GM12878 (cell line): Measurements from ENCODE around the gene CDK11B. TPM values are rescaled to one million over a fixed set of nuclear protein-coding genes. Genes with fewer than 3 reads are reported as not detected.

Experiments
- ATAC-seq: fragments of 200-7000 bp; cut with Tn5 transposase; 3 replicates; pipeline ENCODE4 v1.9.1; 2020; ENCODE audit warnings: mild to moderate bottlenecking, moderate library complexity
- BruUV-seq: library from RNA; stranded (reverse); fragments of 400-500 nt; replicated peaks from 2 replicates; lab custom pipeline; 2021; lab: Mats Ljungman, UMichigan
- CTCF ChIA-PET: fragments of 300-600 bp; sonication (Branson Sonifier 250); formaldehyde crosslinking; extraction: SDS; loops from one replicate; lab custom pipeline; 2021; ENCODE audit warnings: inconsistent platforms; lab: Yijun Ruan, JAX
- POLR2A ChIA-PET: fragments of 350-600 bp; formaldehyde crosslinking; extraction: SDS; loops from one replicate; lab custom pipeline; 2021; ENCODE audit warnings: inconsistent platforms; lab: Charles Lee
- RAD21 ChIA-PET: fragments of 300-600 bp; sonication (Branson Sonifier 250); formaldehyde crosslinking; loops from one replicate; lab custom pipeline; 2023; ENCODE audit warnings: antibody characterized with exemption; ENCODE audit not compliant: unreplicated experiment; lab: Charles Lee
- SMC1A ChIA-PET: fragments of 300-600 bp; sonication (Branson Sonifier 250); formaldehyde crosslinking; loops from one replicate; lab custom pipeline; 2023; ENCODE audit not compliant: unreplicated experiment, uncharacterized antibody; lab: Charles Lee
- DNase-seq: peaks from one replicate; pipeline ENCODE4 v3.0.0-alpha.2; 2011; ENCODE audit warnings: low read depth, low spot score
- FAIRE-seq: peaks from 3 replicates; lab custom pipeline; 2011; peaks lifted over from hg19 to GRCh38; lab: Jason Lieb, UNC
- H2AFZ ChIP-seq: 2 replicates; pipeline ENCODE4 v1.6.0; 2011; ENCODE audit warnings: low read depth, low read length, control low read depth; ENCODE audit not compliant: control insufficient read depth
- H3K27ac ChIP-seq: 2 replicates; pipeline ENCODE4 v1.5.1; 2011; ENCODE audit warnings: control low read depth; ENCODE audit not compliant: control insufficient read depth, insufficient read depth
- H3K27me3 ChIP-seq, 2 experiments: replicated peaks in 1 of 2; 2 replicates each; pipeline versions ENCODE4 v1.6.0 to v1.6.1; 2011; ENCODE audit warnings: low read length in 1 of 2; ENCODE audit not compliant: control insufficient read depth in 2 of 2, insufficient read depth in 2 of 2
- H3K36me3 ChIP-seq, 2 experiments: 2 replicates each; pipeline ENCODE4 v1.5.1; 2011; ENCODE audit warnings: low read length in 1 of 2; ENCODE audit not compliant: control insufficient read depth in 2 of 2, insufficient read depth in 2 of 2
- H3K4me1 ChIP-seq: 2 replicates; pipeline ENCODE4 v1.6.1; 2011; ENCODE audit warnings: mild to moderate bottlenecking, low read length, moderate library complexity, mixed read lengths; ENCODE audit not compliant: control insufficient read depth, insufficient read depth
- H3K4me2 ChIP-seq: 2 replicates; pipeline ENCODE4 v1.6.0; 2011; ENCODE audit warnings: control low read depth; ENCODE audit not compliant: control insufficient read depth, insufficient read depth
- H3K4me3 ChIP-seq: fragments of 200-600 bp; sonication (generic); 2 replicates; pipeline ENCODE4 v1.5.1; 2016
- H3K79me2 ChIP-seq: 2 replicates; pipeline ENCODE4 v1.6.0; 2011; ENCODE audit warnings: low read length; ENCODE audit not compliant: control insufficient read depth, insufficient read depth
- H3K9ac ChIP-seq: 2 replicates; pipeline ENCODE4 v1.8.0; 2011; ENCODE audit warnings: low read length, control low read depth, mixed read lengths; ENCODE audit not compliant: control insufficient read depth, insufficient read depth
- H3K9me3 ChIP-seq: replicated peaks from 3 replicates; pipeline ENCODE4 v1.5.1; 2011; ENCODE audit warnings: mild to moderate bottlenecking, low read length; ENCODE audit not compliant: control insufficient read depth, insufficient read depth
- H4K20me1 ChIP-seq: 2 replicates; pipeline ENCODE4 v1.6.0; 2011; ENCODE audit not compliant: control insufficient read depth, insufficient read depth
- CREB1 ChIP-seq: IDR thresholded peaks from 2 replicates; pipeline ENCODE4 v1.6.1; 2012; ENCODE audit warnings: low read depth, mild to moderate bottlenecking, inconsistent platforms
- ELK1 ChIP-seq: IDR thresholded peaks from 2 replicates; pipeline ENCODE4 v1.6.1; 2012; ENCODE audit warnings: low read depth, low read length, improper control_type of control experiment
- EP300 ChIP-seq, 2 experiments: fragments of 150-350 bp in 1 of 2; IDR thresholded peaks; 2 replicates each; pipeline ENCODE4 v1.6.1; 2011 to 2012; ENCODE audit warnings: low read depth in 2 of 2, low read length in 2 of 2, borderline replicate concordance in 1 of 2, improper control_type of control experiment in 1 of 2, inconsistent platforms in 1 of 2; ENCODE audit not compliant: control insufficient read depth in 1 of 2
- FOXK2 ChIP-seq: fragments of 450-650 bp; IDR thresholded peaks from 2 replicates; pipeline ENCODE4 v1.6.1; 2017; ENCODE audit warnings: mild to moderate bottlenecking, moderate library complexity
- GATAD2B ChIP-seq: fragments of 450-650 bp; conservative IDR thresholded peaks from 2 replicates; pipeline ENCODE4 v1.6.1; 2017; ENCODE audit warnings: low read depth, mild to moderate bottlenecking, moderate library complexity
- HSF1 ChIP-seq: fragments of 150-350 bp; IDR thresholded peaks from 2 replicates; pipeline ENCODE4 v1.6.1; 2014; ENCODE audit warnings: mild to moderate bottlenecking, low read depth, low read length
- MYB ChIP-seq: fragments of 150-350 bp; IDR thresholded peaks from 2 replicates; pipeline ENCODE4 v1.6.1; 2014; ENCODE audit warnings: mild to moderate bottlenecking, low read depth, low read length, borderline replicate concordance
- POLR2A ChIP-seq: IDR thresholded peaks from 2 replicates; pipeline ENCODE4 v1.6.1; 2011; ENCODE audit warnings: low read depth, mild to moderate bottlenecking, low read length
- POU2F2 ChIP-seq: IDR thresholded peaks from 3 replicates; pipeline ENCODE4 v1.6.1; 2011; ENCODE audit warnings: low read depth, mild to moderate bottlenecking, low read length, borderline replicate concordance
- SUPT20H ChIP-seq: IDR thresholded peaks from 2 replicates; pipeline ENCODE4 v1.6.1; 2011; ENCODE audit warnings: low read depth, mild to moderate bottlenecking, low read length, moderate library complexity, borderline replicate concordance; ENCODE audit not compliant: control insufficient read depth
- TAF1 ChIP-seq: IDR thresholded peaks from 2 replicates; pipeline ENCODE4 v1.6.1; 2011; ENCODE audit warnings: mild to moderate bottlenecking, low read depth, low read length, borderline replicate concordance
- USF1 ChIP-seq: IDR thresholded peaks from 2 replicates; pipeline ENCODE4 v1.6.1; 2011; ENCODE audit warnings: borderline replicate concordance, low read depth, mild to moderate bottlenecking, moderate library complexity, mixed read lengths, low read length; ENCODE audit not compliant: insufficient read depth; ENCODE audit errors: extremely low read length
- YBX1 ChIP-seq: fragments of 450-650 bp; IDR thresholded peaks from 2 replicates; pipeline ENCODE4 v1.6.1; 2016; ENCODE audit warnings: antibody characterized with exemption
- YY1 ChIP-seq: IDR thresholded peaks from 2 replicates; pipeline ENCODE4 v1.6.1; 2011; ENCODE audit warnings: low read depth, mild to moderate bottlenecking, low read length
- ZNF274 ChIP-seq: IDR thresholded peaks from one replicate; pipeline ENCODE4 v1.8.0; 2011; ENCODE audit not compliant: insufficient read length, insufficient read depth
- WGBS: methylation state at CpG from one replicate; pipeline ENCODE4 v1.1.6; 2016; ENCODE audit warnings: low lambda C conversion rate; ENCODE audit not compliant: insufficient replicate concordance, insufficient coverage; ENCODE audit errors: missing lambda C conversion rate; 5-methylcytosine and 5-hydroxymethylcytosine counted together
- in situ Hi-C: fragments of 300-500 bp; cut with MboI; formaldehyde crosslinking; loops from 9 replicates; pipeline ENCODE4 v1.14.3; 2018; ENCODE audit warnings: mixed read lengths
- intact Hi-C: fragments of 100-400 bp; cut with micrococcal nuclease; formaldehyde crosslinking; loops from one replicate; pipeline ENCODE4 v1.14.2; 2022; ENCODE audit not compliant: unreplicated experiment
- polyA plus RNA-seq, 11 experiments: library from polyadenylated mRNA; depleted of rRNA in 4 of 11; unstranded in 6 of 11; stranded (reverse) in 5 of 11; fragments of >200 nt; fragmentation: Nextera tagmentation in 4 of 11; fragmentation: Illumina TruSeq in 1 of 11; extraction: Ambion mirVana in 4 of 11; extraction: Trizol in 1 of 11; gene quantifications; 1 replicate in 1 of 11; 2 replicates in 10 of 11; pipeline versions ENCODE4 v1.2.1 to v1.2.3, GENCODE V29; 2011 to 2016; ENCODE audit warnings: inconsistent platforms in 2 of 11, missing spikeins in 2 of 11, low read depth in 1 of 11
- total RNA-seq, 4 experiments: library from RNA; depleted of rRNA in 3 of 4; stranded (reverse); fragments of >200 nt in 3 of 4; fragmentation: Illumina TruSeq in 1 of 4; extraction: Trizol in 1 of 4; gene quantifications; 2 replicates each; pipeline versions ENCODE4 v1.2.1 to v1.2.3, GENCODE V29; 2013 to 2021

CDK11B gene
- total and polyA plus RNA-seq, 10 of the 15 experiments (the other 5 are each of a cell fraction or from before 2014, with no cell fraction given) = 3.2 to 30.9 (median 18.0) TPM

GRCh38 chr1:1630965-1631781, 27.6 kb downstream of the CDK11B start (continued):
- TF ChIP-seq ELK1 = no peak
- no peak for TF ChIP-seq ZNF274

GRCh38 chr1:1630191-1630964, 28.4 kb downstream of the CDK11B start:
- H3K4me3 ChIP-seq = peak overlapping the region; percentile 36; the same call in 1 of the 2 replicates
- no peak for TF ChIP-seq MYB
- TF ChIP-seq FOXK2 = no peak
- TF ChIP-seq USF1 = peak; percentile 56
- peak; percentile 62; the same call in 1 of the 3 replicates for TF ChIP-seq POU2F2
- TF ChIP-seq EP300 (IDR thresholded peaks at IDR 0.05; ENCODE audit: borderline replicate concordance in 1 of 2, control insufficient read depth in 1 of 2, low read depth in 2 of 2, low read length in 2 of 2) = no peak
- no peak for TF ChIP-seq HSF1
- 0 out of 2 replicates have a peak, but pooled peaks have one; percentile 25 for TF ChIP-seq GATAD2B
- TF ChIP-seq CREB1 = peak; percentile 56; the same call in 1 of the 2 replicates
- no peak for TF ChIP-seq SUPT20H
- TF ChIP-seq YBX1 = no peak
- TF ChIP-seq TAF1 = peak; percentile 26; the same call in 1 of the 2 replicates
- TF ChIP-seq YY1 = peak; percentile 77; the same call in 1 of the 2 replicates
- TF ChIP-seq POLR2A = peak; percentile 77

More at GRCh38 chr1:1630191-1630964, 28.4 kb downstream of the CDK11B start:
- intact Hi-C loops = no loop called here
- no peaks in the 10 kb centered on the region for H3K4me1 ChIP-seq
- ChIA-PET CTCF (interaction anchor here (0.8 to 1.7 kb wide), 2 partner anchors 16 to 47 kb away, joined by 3 to 6 read pairs; no protein-coding TSS in a partner anchor), SMC1A (no interaction called here), RAD21 (interaction anchor here (0.8 to 1.1 kb wide), 2 partner anchors 15 to 48 kb away, joined by 3 to 7 read pairs; partner anchors contain the start of gene MIB2), POLR2A (interaction anchor here (1.2 to 1.4 kb wide), 2 partner anchors 13 to 47 kb away, joined by 4 to 6 read pairs; no protein-coding TSS in a partner anchor)
- peaks cover 0 to 2% of the 10 kb centered on the region in 2 experiments; a peak in 2 of 4 replicates for H3K27me3 ChIP-seq
- peak; percentile 59 for DNase-seq
- no peaks in the 10 kb centered on the region for H4K20me1 ChIP-seq
- WGBS = under 1% methylated on average over 31 of the region's 81 CpGs
- no peak overlapping the region for H3K9ac ChIP-seq
- H3K36me3 ChIP-seq = no peaks in the 10 kb centered on the region
- H3K79me2 ChIP-seq = no peaks in the 10 kb centered on the region
- H2AFZ ChIP-seq = no peak overlapping the region
- peak overlapping the region; percentile 45 for H3K4me2 ChIP-seq
- in situ Hi-C loops = no loop called here
- peak; percentile 83 for ATAC-seq
- H3K9me3 ChIP-seq = no peaks in the 10 kb centered on the region
- no TSS peak for BruUV-seq
- H3K27ac ChIP-seq = no peak overlapping the region
- peak; percentile 84 for FAIRE-seq
